Measurements from ENCODE around the gene KHDRBS2.

The KHDRBS2 gene

DNA sequence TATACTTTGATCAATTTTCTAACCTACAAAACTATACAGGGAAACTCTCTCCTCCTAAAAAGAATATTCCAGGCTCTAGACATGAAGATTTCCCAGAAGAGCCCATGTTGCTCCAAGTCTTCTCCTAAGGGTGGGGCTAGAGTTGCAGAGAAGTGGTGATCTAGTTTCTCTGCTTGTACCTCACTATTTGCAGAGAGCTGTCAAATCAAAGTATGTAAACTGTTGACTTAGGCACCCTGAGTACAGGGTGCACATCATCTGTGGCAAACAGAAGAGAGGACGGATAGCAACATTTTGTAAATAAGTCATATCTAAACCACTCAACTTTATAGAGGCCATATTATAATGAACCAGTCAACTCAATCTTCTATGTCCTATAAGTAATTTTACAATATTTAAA is 250.1 kb downstream of the KHDRBS2 start:
- no peak for DNase-seq (ENCODE audit: low read depth in 2 of 2)

DNA sequence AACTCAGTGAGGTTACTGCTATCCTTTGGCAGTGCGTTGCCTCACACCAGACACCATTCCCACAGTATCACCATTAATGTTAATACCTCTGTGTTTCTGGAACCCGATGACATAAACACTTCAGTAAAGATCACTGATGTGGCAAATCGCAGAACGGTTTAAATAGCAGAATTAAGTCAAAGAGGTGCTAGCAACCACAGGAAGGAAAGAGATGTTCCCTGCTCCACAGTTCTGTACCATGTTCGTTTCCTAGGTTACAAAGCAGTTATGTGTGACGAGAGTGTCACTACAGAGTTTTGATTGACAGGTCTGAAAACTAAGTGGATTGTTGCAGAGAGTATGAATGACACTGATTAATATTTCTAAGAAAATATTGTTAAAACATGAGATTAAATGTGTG is 272.3 kb downstream of the KHDRBS2 start:
- DNase-seq (ENCODE audit: low read depth in 2 of 2): no peak

DNA sequence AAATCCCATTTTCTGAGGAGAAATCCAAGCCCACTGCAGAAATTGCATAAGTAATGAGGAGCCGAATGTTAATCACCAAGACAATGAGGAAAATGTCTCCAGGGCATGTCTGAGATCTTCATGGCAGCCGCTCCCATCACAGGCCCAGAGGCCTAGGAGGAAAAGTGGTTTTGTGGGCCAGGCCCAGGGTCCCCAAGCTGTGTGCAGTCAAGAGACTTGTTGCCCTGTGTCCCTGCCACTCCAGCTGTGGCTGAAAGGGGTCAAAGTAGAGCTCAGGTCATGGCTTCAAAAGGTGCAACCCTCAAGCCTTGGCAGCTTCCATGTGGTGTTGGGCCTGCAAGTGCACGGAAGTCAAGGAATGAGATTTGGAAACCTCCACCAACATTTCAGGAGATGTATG is 276.6 kb downstream of the KHDRBS2 start:
- DNase-seq (ENCODE audit: low read depth in 2 of 2): no peak

DNA sequence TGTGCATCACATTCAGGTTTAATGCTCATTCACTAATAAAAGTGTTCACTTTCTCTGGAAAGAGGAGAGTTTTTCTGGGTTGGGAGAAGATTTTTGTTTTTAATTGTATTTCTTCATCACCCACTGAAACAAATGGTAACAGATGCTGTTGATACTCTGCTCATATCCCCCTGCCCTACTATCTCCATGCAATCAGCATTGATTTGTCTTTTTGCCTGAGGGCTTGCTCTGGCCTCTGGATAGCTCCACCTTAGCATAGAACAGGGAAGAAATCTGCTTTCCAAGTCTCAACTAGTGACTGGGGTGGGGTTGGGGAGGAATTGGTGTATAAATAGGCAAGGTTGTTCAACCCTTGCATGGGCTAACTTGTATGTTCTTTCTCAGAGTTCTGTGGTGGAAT is 296.4 kb downstream of the KHDRBS2 start:
- DNase-seq (ENCODE audit: low read depth in 2 of 2): no peak

DNA sequence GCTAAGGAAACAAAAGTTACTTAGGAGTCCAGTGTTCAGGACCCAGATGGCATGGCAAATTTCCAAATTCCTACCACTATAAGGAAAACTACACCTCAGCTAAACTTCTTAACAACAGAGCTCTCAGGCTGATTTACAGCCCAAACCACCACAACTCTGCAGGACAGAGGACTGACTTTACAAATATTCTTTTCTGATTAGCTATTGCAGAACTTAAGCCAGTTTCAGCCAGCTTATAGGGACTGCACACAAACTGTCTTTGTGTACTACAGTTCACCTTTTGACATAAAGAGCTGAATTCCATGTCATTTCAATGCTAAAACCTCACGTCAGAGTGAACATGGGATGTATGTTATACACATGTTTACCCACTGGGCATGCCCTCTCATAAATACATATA is 305.4 kb downstream of the KHDRBS2 start:
- DNase-seq (ENCODE audit: low read depth in 2 of 2): no peak

DNA sequence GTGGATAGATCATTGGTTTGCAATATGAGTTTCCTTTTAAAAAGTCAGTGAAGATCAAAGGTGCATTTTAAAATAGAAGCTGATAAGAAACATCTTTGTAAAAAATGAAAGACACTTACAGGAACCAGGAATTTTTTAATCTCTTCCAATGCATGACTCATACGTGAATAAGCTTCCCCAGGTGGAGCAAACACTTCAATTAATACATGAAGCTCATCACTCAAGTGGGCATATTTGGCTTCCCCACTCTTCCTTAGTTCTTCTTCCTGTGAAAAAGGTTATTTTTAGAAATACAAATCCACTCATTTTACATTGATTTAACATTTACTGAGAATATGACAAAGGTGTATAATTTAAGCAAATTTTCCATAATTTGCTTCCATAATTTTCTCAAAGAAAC is 308.1 kb downstream of the KHDRBS2 start:
- DNase-seq (ENCODE audit: low read depth in 2 of 2): no peak

DNA sequence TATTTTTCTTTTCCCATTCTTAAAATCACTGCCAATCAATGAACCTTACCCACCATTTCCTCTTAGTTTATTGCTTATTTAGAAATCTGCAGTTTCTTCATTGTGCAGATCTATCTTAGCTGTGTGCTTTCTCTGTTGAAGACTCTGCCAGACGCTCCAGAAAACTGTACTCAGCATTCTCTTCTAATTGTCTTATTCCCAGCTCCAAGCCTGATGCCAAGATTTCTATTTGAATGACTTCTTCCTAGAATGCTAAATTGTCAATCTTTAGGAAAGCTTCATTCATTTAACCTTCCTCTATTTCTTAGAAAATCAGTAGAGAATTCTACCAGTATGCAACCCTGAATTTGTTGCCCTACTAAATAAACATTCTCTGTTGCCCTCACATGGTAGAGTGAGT is 308.9 kb downstream of the KHDRBS2 start:
- no peak for DNase-seq (ENCODE audit: low read depth in 2 of 2)

DNA sequence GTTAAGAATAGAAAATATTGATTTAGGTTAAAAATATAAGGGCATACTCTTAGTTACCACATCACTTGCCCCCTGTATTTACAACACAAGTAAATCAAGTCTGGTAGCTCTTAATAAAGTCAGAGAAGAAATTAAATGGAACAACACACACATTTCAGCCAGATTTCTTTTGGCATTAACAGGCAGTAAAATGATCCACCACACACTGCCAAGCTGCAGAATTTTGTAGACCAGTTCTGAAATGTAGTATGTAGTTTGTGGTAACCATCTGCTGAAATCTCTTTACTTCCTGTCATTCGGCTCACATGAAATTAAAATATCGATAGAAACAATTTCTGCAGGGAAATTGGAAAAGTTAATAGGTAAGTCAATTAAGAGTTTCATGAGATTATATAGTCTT is 326.8 kb downstream of the KHDRBS2 start:
- no peak for DNase-seq (ENCODE audit: low read depth in 2 of 2)

DNA sequence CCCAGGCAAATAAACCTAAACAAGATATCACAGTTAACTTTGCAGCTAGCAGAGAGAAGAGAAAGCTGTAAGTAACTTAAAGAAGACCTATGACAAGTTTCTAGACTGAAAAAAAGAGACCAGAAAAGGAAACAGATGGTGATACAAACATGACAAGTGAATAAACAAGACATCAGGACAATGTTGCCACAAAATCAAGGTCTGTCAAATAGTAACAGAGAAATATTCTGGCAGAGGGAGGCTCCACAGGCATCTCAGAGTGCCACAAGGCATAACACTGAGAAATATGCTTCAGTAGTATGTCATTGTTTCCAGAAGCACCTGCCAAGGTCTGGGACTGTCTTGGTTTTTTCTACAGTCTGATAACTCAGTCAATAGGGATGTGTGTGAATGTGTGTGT is 332.2 kb downstream of the KHDRBS2 start:
- DNase-seq (ENCODE audit: low read depth in 2 of 2): no peak

DNA sequence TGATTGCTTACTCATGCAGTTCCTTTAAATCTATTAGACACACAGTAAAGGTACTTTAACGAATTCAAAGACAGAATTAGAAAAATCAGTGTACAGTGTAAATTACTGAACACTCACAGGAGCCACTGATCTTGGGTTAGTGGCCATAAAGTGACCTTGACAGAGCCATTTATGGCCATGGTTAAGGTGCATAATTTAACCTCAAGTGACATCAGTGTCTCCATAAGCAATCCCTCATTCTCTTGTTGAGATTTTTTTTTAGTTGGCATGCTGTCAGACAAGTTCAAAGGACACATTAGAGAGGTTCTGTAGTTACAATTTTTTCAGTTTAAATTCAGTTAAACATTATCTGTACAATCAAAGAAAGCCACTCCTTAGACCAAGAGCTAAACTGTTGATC is 334.4 kb downstream of the KHDRBS2 start:
- no peak for DNase-seq (ENCODE audit: low read depth in 2 of 2)

DNA sequence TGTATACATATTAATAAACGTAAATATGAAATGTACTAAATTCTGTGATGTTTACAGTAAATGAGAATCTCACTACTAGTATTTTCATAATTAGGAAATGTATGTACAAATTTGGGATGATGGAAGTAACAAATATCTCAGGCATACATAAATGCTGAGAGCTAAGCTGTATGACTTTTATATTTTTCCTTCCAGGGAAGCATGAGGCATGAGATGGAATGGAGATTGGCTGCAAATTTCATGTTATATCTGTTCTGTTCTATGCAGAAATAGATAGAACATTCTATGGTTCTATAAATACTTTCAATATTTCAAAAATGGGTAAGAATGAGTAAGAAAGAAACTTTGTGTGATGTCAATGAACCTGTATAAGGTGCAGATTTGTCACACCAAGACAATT is 335.2 kb downstream of the KHDRBS2 start:
- DNase-seq (ENCODE audit: low read depth in 2 of 2): no peak

DNA sequence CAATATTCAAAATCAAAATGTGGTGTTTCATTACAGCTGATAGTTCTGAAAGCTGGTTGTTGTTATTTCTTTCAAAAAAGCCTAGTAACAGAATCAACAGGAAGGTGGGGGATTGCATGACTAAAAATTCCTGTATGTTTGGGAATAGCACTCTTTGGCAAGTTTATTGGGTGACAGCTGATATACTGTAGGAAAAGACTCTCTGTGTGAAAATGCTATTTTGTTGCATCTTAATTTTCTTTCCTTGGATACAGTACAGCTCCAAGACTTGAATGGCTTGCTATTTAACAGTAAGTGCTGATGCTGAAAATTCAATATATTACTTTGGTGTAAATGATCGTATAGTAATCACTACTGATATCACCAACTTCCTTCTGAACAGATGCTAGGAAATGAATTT is 336.1 kb downstream of the KHDRBS2 start:
- DNase-seq (ENCODE audit: low read depth in 2 of 2): no peak

DNA sequence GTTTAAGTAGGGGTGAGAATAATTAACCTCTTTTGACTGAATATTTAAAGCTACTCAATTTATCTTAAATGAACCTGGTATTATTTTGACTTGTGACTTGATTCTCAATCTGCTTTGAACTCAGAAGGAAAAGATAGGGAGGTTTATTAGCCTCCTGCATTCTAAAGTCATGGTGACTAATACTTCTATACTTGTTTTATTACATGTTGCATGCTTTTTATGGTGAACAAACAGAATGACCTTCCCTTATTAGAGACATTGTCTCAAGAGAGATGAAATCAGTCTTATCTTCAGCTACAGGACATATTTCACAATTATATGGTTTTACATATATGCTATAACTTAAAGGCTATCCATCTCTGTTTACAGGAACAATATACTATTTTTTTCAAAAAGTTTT is 336.9 kb downstream of the KHDRBS2 start:
- DNase-seq (ENCODE audit: low read depth in 2 of 2): no peak

DNA sequence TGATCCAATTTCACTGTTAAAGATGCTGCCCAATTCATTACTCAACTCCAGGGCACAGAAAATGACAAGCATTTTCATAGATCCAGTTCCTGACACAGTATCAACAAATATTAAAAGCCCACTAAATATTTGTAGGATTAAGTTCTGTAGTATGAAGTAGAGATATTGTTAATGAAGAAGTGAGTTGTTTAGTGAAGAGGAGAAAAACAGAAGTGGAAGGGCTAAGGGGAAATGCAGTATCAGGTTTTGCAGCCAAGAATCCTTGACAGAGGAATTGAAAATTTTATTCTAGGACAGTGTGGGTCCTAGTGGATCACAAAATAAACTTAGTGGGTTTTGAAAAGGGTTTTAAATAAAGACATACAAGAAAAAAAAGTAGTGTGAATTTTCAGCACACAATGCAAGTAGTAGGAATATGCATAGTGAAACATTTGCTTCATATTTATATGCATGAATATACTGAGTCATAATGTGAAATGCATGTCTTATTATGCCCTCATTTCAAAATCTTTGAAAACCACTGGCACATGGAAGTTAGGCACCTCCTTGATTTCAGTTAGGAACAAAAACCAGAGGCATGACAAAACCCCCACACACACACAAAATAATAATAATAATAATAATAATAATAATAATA is 338.6 kb downstream of the KHDRBS2 start:
- DNase-seq (ENCODE audit: low read depth in 2 of 2): no peak

DNA sequence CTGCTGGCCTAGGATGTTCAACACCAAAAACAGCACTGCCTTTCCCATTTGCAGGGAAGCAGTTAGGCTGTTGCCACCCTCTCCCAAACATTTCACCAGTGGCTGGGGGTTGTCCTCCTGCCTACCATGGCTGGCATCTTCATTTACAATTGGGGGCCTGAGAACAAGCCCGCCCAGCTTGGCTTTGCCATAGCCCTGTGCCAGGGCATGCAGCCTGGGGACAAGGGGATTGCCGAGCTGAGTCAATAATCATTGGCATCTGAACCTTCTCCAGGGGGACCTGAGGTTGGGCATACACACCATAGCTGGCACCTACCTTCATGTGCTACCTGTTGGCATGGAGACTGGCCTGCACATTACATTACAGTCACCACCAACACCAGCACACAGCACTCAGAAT is 345.1 kb downstream of the KHDRBS2 start:
- no peak for DNase-seq (ENCODE audit: low read depth in 2 of 2)

DNA sequence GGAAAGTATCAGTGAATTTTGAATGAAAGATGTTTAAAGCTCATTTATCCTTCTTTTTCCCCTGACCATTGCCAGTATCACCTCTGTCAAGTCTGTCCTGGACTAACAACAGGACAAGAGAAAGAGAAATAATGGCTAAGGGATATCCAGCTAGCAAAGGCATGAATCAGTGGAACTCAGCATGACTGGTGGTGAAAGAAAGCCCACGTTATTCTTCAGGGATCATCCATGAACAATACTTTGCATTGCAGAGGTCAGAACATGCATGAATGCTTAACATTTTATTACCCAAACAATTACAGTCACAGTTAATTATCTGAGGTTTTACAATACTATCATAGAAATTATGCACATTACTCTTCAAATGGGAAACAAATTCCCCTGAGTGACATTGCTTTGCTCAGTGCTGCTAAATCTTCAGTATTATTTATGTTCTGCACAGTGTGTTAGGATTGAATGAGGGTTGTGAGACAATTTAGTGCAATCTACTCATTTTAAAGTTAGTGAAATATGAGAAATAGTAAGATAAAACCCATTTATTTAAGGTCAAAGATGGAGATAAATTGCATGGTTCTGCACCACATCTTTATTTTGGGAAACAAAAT is 350.7 kb downstream of the KHDRBS2 start:
- DNase-seq (ENCODE audit: low read depth in 2 of 2): no peak

DNA sequence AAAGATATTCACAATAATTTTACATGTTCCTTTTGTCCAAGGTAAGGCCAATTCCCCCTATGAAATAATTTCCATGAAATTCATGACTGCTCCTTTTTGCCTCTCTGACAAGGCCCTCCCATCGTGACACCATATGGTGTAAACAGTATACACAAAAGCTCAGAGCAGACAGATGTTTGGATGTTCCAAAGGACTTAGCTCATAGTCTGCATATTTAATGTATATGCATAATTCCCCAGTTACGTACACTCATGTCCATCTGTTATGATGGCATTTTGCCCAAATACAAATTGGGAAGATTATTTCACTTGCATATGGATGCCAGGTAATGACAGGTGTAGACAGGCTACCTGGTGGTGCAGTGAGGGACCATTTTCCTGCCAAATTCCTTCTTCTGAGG is 376.5 kb downstream of the KHDRBS2 start:
- DNase-seq (ENCODE audit: low read depth in 2 of 2): no peak

DNA sequence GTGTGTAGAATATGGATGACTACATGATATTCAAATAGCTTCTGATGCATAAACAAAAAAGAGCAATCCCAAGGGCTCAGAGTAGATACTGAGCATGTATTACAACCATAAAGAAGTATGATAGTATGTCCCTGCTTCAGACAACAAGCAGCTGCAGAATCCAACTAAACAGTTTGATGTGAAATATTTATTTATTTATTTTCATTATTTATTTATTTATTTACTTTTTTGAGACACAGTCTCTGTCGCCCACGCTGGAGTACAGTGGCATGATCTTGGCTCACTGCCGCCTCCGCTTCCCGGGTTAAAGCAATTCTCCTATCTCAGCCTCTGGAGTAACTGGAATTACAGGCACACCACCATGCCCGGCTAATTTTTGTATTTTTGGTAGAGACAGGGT is 384.3 kb downstream of the KHDRBS2 start:
- no peak for DNase-seq (ENCODE audit: low read depth in 2 of 2)

DNA sequence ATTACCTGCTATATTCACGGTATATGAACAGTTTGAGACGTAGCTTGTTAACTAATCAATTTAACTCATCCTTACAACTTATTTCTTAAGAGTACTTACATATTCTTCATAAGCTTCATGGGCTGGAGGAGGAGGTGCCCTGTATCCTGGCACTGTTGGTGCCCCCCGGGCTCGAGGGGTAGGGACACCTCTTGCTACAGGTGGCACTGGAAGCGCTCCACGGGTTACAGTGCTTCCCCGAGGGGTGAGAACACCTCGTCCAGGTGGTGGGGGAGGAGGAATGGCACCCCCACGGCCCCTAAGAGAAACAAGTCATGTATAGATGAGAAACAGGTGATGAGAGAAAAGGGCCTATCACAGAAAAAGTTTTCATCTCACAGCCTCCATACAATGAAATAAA is 391.5 kb downstream of the KHDRBS2 start:
- no peak for DNase-seq (ENCODE audit: low read depth in 2 of 2)

DNA sequence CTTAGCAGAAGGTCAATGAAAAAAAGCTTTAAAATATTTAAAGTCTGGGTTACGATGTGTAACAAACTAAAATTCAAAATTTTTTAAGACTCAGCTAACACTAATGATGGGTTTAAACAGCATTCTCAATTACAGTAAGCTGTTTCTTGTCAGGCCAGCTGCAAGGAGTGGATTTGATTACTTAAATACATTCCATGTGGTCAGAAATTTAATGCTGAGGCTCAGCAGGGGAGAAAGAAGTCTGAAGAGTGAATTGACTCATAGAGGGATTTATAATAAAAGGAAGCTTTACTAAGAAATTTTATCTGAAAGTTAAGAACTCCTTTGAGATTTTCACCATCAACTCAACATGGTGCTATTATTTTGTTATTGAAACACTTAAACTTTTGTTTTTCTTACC is 398.6 kb downstream of the KHDRBS2 start:
- DNase-seq (ENCODE audit: low read depth in 2 of 2): no peak

DNA sequence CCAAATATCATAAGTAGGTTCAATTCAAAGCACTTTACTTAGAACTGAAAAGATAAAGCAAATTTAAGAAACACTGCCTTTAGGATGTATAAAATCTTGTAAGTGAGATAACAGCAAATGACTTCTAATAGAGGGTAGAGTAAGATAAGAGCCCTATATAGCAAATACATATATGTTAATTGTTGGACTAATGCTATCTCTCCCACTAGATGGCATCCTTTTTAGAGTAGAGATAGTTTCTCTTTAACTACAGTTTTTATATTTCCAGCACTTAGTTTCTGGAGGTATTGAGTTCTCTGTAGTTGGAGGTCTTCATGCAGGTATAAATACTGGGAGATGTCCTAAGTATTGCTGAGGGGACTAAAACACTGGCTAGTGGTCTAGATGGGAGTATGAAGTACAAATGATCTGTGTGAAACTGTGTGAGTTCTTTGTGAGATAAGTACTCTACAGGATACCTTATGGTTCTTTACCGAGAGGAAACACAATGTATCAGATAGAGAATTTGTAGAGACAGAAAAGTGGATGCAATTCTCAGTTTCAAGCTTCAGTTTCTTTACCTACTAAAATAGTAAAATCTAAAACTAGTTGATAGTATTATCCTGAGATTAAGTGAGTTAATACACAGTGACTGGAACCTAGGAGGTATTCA is 399.3 kb downstream of the KHDRBS2 start:
- no peak for DNase-seq (ENCODE audit: low read depth in 2 of 2)

DNA sequence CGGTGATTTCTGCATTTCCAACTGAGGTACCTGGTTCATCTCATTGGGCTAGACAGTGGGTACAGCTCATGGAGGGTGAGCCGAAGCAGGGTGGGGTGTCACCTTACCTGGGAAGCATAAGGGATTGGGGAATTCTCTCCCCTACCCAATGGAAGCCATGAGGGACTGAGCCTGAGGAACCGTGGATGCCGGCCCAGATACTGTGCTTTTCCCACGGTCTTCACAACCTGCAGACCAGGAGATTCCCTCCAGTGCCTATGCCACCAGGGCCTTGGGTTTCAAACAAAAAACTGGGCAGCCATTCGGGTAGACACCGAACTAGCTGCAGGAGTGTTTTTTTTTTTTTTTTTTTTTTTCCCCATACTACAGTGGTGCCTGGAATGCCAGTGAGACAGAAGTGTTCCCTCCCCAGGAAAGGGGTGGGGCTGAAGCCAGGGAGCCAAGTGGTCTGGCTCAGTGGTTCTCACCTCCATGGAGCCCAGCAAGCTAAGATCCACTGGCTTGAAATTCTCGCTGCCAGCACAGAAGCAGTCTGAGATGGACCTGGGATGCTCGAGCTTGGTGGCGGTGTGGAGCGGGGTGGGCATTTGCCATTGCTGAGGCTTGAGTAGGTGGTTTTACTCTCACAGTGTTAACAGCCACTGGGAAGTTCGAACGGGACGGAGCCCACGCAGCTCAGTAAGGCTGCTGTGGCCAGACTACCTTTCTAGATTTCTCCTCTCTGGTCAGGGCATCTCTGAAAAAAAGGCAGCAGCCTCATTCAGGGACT is 416.2 kb downstream of the KHDRBS2 start:
- no peak for DNase-seq (ENCODE audit: low read depth in 2 of 2)

Measured in stimulated activated CD4-positive, alpha-beta T cell treated with anti-CD3 and anti-CD28 coated beads, Interleukin-12 subunit alpha, Interleukin-12 subunit beta, amount 100 ng/mL, for 24 hours (primary cell).